HG03460 (cell line): ENCODE data around the gene NEK6.

Experiments
- ATAC-seq: cut with Tn5 transposase; IDR thresholded peaks from one replicate; pipeline ENCODE4 v1.9.1; 2021; ENCODE audit not compliant: unreplicated experiment

NEK6 gene

DNA sequence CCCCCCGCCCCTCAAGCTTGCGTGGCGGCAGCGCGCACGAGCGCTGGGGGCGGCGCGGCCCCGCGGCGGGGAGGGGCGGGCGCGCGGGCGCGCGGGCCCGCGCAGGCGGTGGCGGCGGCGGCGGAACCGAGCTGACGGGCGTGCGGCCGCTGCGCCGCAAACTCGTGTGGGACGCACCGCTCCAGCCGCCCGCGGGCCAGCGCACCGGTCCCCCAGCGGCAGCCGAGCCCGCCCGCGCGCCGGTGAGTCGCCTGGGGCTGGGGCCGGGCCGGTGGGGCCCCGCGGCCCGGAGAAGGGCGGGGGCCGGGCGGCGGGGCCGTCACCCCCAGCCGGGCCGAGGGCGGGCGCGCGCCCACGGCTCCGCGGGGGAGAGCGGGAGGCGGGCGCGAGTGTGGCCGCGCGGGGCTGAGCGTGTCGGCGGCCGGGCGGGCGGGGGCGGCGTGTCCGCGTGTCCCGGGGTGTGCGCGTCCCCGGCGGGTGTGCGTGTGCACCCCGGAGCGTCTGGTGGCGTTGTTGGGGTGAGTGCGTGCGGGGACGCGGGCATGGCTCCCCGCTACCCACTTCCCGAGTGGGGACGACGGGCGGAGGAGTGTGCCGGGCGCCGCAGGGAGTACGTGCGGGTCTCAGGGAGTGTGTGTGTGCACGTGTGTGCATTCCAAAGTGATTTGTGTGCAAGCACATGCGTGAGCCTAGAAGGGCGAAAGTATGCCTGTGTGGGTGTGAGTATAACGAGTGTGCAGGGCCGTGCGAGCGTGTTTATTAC is at the start of gene NEK6:
TSS of gene NEK6 (plus strand) at position 106 of the 763 bp plus-strand sequence. CDS start 44,016 bp downstream, outside the sequence.
- ATAC-seq, result no peak

DNA sequence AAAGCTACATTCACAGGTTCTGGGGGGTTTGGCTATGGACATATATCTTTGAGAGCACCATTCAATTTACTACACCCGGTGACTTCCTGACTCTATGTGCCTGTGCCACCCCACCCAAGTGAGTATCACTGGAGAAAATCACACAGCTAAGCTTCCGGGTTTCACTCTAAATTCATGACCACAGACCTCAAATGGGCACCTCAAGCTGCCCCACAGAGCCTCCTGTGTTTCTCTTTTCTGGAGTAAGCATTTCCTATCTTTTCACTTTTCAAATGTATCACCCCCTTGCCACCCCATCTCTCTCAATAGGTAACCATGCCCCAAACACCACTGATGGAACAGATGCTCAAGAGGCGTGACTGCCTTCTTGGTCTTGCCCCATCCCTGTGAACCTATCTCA is 49.2 kb upstream of the NEK6 start:
- ATAC-seq, result no peak

DNA sequence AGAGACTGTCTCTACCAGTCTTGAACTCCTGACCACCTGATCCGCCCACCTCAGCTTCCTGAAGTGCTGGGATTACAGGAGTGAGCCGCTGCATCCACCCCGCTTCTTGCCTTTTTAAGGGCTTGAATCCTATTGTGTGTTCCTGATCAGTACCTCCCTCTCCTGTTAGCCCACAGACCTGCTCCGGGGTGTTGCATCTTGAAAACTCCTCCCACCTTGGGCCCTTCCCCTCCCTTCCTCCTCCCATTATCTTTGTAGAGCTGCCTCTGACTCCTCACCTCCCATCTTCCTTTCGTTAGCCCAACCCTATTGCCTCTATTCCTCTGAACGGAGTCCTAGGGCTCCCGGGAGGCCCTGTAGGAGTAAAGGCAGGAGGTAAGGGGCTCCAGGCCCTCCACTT is 48.5 kb upstream of the NEK6 start:
- no peak for ATAC-seq

DNA sequence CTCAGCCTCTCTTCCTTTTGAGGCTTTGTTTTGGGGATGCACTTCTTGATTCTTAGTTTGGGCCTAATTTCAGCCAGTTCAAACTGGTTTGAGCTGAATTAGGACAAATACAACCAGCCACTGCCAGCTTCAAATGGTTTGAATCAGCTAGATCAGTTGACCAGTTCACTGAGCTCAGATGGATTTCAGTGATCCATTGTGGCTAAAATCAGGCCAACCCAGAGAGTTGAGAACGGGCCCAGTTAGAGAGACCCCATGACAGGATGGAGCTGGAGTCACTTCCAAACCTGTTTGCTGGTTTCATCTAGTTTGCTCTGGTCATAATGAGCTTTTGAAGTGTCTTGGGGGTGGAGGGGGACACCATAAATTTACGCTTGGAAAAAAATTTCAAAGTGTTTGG is 48.0 kb upstream of the NEK6 start:
- no peak for ATAC-seq

DNA sequence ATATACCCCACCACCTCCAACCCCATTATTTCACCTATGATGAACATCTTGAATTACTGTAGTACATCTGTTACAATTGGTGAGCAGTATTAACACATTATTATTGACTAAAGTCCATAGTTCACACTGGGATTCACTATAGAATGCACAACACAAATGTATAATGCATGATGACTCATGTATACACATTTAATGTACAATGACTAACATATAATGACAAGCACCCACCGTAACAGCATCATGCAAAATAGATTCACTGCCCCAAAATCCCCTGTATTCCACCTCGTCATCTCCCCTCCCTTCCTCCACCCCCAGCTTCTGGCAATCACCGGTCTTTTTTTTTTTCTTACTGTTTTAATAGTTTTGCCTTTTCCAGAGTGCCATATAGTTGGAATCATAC is 47.1 kb upstream of the NEK6 start:
- ATAC-seq, result peak; percentile 55

DNA sequence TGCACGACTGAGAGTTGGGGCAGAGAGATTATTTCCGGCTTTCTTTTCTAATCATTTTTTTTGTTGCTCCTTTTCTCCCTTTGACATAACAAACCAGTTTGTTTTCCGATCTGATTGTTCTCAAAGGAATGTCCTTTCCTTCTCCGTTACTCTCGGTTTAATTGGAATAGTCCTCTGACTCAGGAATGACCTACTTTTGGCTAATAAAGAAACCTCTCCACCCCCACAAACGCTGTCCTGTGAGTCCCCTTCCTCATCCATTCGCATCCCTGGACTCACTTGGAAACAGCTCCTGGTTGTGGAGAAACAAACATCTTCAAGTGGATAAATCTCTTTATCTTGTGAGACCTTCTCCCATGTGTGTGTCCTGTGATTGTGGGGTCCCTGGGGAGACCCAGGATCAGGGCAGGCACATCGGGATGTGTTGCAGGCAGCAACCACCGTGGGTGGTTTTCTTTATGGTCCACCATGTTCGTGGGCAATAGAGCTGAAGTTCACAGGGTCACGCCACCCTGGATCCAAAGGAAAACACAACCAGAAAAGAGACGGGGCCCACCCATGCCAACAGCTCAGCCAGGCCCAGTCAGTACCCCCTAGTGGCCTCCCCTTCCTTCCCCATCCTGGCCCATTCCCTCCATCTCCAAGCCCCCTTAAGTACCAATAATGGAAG is 45.2 kb upstream of the NEK6 start:
- no peak for ATAC-seq

DNA sequence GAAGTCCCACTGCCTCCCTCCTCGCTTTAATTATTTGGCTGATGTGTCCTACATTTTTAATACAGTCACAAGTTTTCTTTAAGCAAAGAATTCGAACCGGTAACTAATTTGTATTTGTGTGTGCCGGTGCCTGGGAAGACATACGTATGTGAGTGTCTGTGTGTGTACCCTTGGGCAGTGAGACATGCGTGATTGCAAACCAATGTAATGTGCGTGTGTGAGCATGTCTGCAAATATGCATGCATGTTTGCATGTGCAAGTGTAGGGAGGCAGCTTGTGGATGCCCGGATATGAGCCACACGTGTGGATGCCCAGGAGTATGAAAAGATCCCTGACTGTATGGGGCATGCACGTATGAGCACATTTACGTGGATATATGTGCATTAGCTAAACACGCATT is 44.4 kb upstream of the NEK6 start:
- no peak for ATAC-seq

DNA sequence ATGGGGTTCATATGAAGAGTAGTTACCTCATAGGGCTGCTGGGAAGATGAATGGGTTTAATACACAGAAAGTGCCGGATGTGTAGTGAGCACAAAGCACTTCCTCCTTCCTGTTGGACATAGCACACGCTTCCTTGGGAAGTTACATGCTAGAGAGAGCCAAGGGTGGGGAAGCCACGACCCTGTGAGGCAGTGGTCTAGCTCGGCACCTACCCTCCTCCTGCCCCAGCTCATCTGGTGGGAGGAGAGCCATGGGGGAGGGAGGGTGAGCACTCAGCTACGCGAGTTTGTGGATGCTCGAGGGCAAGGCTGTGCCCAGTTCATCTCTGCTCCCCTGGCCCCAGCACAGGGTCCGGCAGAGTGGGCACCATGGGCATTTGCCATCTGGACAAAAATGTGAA is 43.6 kb upstream of the NEK6 start:
- ATAC-seq, result no peak

DNA sequence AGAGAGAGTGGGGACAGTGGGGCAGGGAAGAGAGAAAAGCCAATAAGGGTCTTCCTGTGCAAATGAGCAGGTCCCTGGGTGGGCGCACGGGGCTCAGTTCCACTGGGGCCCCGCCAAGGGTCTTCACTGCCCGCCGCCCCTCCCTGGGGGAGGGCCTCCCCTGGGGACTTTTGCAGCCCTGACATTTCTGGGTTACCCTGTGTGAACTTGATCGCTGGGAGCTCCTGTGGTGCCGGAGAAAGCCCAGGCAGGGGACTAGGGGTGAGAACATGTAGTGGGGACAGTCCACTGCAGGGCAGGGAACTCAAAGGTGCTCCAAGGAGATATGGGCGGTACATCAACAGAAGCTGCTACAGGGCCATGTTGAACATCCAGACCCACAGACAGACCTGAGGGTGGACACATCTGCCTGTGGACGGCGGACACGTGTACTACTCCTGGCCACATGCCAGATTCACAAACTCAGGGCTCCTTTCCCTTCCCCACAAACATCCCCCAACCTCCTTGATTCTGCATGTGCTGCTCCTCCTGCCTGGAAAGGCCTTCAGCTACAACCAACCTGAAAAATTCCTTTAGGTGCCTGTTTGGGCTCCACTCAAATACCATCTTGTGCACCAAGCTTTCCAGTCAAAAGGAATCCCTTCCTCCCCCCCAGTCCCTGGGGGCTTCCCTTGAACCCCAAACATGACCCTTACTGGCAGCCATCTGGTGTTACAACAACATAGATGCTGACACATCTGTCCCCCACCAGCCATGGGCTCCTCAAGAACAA is 43.0 kb upstream of the NEK6 start:
- ATAC-seq, result no peak

DNA sequence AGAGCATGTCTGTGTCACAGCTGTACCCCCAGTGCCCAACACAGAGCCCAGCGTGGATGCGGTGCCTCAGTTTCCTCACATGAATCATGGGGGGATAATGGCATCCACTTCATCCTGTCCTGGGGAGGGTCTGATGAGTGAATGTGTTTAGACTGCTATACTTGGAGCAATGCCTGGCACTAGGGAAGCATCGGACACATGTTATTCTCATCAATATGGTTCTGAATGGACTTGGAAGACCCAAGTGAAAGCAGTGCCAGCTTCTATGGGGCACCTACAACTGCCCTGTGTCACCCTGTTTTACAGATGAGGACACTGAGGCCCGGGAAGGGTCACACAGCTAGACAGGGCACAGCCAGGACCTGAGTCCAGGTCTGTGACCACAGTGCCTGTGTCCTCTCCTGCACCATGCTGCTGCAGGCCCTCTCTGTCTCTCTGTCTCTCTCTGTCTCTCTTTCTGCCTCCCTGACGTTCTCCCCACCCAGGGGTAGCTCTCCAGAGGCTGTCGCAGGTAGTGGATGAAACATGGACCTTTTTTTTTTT is 42.3 kb upstream of the NEK6 start:
- no peak for ATAC-seq

DNA sequence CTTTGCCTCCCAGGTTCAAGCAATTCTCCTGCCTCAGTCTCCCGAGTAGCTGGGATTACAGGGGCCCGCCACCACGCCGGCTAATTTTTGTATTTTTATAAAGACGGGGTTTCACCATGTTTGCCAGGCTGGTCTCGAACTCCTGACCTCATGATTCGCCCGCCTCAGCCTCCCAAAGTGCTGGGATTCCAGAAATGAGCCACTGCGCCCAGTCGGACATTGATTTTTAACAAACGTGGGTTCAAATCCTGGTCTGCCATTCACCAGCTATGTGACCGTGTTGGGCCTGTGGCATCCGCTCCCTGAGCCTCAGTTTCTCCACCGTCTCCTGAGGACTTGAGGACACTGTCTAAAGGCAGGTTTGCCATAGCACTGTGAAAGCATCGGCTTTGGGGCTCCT is 41.8 kb upstream of the NEK6 start:
- ATAC-seq, result no peak

DNA sequence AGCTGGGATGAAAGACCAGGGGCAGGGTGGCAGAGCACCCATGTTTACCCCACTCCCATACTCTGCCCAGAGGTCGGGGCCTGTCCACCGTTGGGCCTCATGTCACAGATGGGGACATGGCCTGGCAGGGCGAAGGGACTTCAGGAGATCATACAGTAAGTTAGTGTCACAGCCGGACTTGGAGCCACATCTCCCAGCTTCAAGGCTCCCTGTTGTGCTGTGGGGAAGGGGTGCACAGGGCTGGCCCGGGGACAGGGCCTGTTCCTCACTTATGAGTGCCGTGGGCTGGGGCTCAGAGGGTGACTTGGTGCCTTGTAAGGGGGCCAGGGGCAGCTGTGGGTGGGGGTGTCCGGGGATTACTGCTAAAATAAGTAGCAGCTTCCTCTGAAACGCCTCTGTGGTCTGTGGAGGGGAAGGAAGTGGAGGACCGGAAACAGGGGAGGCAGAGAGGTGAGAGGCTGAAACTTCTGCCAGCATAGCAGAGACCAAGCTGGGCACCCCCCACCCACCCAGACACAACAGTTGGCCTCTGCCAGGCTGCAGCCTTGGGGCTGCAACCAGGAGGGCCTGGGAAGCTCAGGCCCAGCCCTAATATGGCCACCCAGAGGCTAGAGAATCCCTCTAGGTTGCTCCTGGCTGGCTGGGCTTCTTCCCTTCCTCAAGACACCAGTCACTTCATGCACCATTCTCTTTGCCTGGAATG is 41.1 kb upstream of the NEK6 start:
- ATAC-seq, result peak; percentile 36

DNA sequence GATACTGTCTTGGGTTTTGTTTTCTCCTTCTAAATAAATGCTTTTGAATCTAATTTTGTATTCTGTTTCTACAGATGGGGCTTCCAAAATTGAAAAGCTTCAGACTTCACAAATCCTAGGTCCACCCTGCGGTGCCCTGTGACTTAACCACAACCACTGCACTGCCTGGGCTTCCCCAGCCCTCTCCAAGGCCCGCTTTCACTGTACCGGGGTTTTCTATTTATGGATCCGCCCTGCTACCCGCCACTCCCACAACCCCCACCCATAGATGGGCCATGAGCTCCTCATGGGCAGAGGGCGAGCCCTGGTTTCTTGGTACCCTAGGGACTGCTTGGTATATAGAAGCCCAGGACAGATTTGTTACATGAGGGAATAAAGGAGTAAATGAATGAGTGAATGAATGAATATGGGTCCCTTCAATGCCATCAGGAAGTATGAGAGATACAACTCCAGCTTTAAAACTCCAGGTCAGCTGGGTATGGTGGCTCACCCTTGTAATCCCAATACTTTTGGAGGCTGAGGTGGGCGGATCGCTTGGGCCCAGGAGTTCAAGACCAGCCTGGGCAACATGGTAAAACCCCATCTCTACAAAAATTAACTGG is 39.8 kb upstream of the NEK6 start:
- no peak for ATAC-seq

DNA sequence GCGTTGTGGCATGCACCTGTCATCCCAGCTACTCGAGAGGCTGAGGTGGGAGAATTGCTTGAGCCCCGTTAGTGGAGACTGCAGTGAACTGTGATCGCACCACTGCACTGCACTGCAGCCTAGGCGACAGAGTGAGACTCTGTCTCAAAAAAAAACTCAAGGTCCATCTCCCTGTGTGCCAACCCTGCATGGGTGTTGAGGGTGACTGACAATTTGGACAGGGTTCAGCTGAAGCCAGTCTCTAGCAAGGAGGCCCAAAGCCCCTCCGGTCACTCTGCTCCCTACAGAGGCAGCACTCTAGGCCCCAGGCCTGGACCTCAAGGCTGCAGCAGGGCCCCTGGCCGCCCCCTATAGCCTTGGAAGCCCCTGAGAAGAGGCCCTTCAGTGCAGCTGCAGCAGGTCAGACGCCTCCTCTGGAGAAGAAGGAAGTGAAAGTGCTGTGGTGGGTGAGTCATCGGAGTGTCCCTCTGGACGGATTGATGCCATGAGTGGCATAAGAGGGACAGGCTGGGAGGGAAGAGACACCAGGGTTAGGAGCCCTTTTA is 39.2 kb upstream of the NEK6 start:
- peak; percentile 63 for ATAC-seq

DNA sequence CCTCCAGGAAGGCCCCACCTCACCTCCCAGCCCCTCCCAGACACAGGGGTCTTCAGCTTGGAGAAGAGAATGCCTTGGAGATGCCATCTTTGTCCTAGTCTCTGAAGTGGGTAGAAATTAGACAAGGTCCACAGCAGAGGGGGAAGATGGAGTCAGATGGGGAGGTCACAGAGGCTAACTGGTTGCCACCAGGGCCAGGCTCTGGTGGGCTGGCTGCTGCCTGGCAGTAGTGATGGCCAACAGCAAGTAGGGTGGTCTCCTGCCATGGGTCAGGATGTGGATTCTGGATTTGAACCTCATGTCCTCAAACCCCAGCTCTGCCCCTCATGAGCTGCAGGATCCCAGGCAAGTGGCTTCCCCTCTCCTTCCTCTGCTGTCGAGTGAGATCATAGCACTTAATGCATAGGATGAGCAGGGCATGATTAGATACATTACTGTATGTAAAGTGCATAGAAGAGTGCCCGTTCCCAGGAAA is 38.7 kb upstream of the NEK6 start:
- ATAC-seq, result peak; percentile 13

DNA sequence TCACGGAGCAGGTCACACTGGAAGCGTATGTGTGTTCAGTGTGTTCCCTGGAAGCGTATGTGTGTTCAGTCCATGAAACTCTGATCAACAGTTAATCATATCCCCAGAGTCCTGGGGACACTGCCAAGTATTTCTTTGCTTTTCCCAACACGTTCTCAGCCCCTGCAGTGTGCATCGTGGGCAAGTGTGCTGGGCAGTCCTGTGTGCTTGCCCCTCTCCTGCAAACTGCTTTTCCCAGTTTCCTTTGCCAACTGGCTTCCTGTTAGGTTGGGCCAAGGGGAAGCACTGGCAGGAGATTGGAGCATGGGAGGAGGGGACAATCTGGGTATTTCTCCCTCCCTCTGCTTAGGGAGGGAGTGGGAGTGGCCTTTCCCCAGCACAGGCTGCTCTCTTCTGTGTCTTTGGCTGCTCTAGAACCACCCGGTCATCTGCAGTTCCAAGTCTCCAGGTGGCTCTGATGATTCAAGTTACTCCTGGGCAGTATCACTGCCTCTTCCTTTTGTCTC is 36.8 kb upstream of the NEK6 start:
- ATAC-seq, result no peak

DNA sequence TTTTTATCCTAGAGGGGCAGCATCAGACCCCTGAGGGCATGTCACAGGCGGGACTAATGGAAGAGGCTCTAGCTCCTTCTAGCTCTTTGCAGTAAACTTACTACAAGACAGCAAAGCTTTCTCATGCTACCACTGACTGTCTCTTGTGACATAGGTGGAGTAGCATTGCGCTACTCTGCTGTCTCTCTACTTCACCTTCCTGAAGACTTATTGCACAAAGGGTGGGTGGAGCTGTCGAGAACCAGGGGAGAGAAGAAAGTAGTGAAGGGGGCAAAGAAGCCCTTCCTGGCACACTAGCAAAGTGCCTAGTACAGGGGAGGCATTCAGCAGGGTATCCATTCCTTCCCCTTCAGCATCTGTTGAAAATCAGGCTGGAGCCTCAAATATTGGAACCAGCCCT is 36.1 kb upstream of the NEK6 start:
- no peak for ATAC-seq

DNA sequence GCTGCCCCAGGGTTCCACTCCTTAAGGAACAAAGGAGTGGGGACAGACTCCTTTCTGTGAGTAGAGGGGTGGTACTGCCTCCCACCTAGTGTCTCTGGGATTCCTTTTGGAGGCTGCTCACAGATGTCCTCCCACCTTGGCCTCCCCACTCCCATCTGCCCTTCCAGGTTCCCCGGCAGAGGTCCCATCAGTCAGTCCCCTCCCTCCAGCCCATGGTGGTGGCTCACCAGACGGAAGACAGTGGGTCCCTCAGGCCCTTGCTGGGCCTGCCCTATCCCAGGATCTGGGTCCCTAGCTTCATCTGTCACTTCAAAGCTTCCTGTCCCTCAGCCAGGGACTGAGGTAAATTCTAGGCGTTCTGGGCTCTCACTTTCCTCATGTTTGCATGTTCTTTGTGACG is 35.6 kb upstream of the NEK6 start:
- ATAC-seq, result no peak

DNA sequence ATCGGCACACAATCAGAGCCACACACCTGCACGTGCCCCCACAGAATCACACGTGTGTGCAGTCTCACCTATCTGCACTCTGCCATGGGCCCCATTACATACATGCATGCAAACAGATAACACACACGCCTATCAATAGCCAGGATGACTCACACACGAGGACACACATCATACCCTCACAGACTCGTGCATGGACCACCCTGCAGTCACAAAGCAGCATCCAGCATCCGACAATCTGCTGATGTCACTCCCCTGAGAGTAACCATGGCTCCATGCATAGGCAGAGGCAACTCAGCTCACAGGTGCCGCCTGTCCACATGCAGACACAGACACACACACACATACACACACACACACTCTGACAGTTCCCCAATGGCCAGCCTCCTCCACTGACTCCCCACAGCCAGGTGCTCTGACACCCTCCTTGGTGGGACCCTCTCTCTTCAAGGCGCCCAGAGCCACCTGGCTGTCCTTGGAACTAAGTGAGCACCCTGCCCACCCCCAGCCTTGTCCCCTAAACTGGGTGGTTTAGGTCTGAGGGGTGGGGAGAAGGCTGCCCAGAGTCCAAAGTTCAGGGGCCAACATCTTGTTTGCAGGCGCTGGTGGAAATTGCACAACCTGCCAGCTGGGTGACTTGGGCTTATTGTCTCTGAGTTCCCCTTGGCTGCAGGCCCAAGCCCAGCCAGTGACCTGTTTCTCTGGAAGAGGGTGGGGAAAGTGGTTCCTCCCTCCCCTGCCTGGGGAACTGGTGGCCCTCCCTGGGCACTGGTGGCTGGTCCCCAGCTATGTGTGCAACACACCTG is 34.6 kb upstream of the NEK6 start:
- ATAC-seq, result no peak
